H1 (cell line): Measurements from ENCODE around the gene LY6G6D. TPM values are rescaled to one million over a fixed set of nuclear protein-coding genes. Genes with fewer than 3 reads are reported as not detected.

Source experiments
- CBX5 ChIP-seq: fragments of 300-800, 300-1000 bp; sonication (generic); IDR thresholded peaks from 2 replicates; pipeline ENCODE4 v1.7.1; 2016; ENCODE audit warnings: antibody characterized with exemption, low read length, low read depth
- EZH2 ChIP-seq: fragments of 200-600 bp; sonication (generic); IDR thresholded peaks from 2 replicates; pipeline ENCODE4 v1.7.1; 2012; ENCODE audit warnings: low read depth, mild to moderate bottlenecking, moderate library complexity, low read length, inconsistent platforms; ENCODE audit not compliant: severe bottlenecking
- JUN ChIP-seq: IDR thresholded peaks from 2 replicates; pipeline ENCODE4 v1.6.1; 2011; ENCODE audit warnings: low read depth, mild to moderate bottlenecking, improper control_type of control experiment, low read length
- JUND ChIP-seq: IDR thresholded peaks from 2 replicates; pipeline ENCODE4 v1.6.1; 2011; ENCODE audit warnings: mild to moderate bottlenecking, improper control_type of control experiment, low read length
- NRF1 ChIP-seq: IDR thresholded peaks from 2 replicates; pipeline ENCODE4 v1.6.1; 2011; ENCODE audit warnings: mild to moderate bottlenecking, low read depth, low read length, improper control_type of control experiment
- PHF8 ChIP-seq: fragments of 200-600 bp; sonication (generic); conservative IDR thresholded peaks from 2 replicates; pipeline ENCODE4 v1.7.1; 2012; ENCODE audit warnings: low read depth, mild to moderate bottlenecking, inconsistent platforms, low read length, moderate library complexity
- POLR2AphosphoS5 ChIP-seq: IDR thresholded peaks from 2 replicates; pipeline ENCODE4 v1.6.1; 2011; ENCODE audit warnings: low read depth, low read length
- YY1 ChIP-seq: IDR thresholded peaks from 2 replicates; pipeline ENCODE4 v1.6.1; 2011; ENCODE audit warnings: low read depth, mild to moderate bottlenecking, low read length
- polyA plus RNA-seq, 7 experiments: library from polyadenylated mRNA; depleted of rRNA in 3 of 7; stranded (reverse) in 5 of 7; unstranded in 2 of 7; fragments of >200 nt in 5 of 7; fragments of 200-250 nt in 2 of 7; gene quantifications; 1 replicate in 5 of 7; 2 replicates in 1 of 7; 4 replicates in 1 of 7; pipeline versions ENCODE4 v1.2.1 to v1.2.3, GENCODE V29; 2011 to 2013; ENCODE audit warnings: missing spikeins in 2 of 7, mixed read lengths in 2 of 7
- total RNA-seq: library from RNA; stranded (reverse); fragmentation: NEBNext Ultra II Directional; extraction: Animal tissue kit (Norgen Biotek cat#: 25700); gene quantifications from 2 replicates; pipeline ENCODE4 v1.2.1, GENCODE V29; 2021
- TF ChIP-seq, protein P1 (sequence below): IDR thresholded peaks from 2 replicates; pipeline ENCODE4 v1.6.1; 2011; ENCODE audit warnings: low read length, improper control_type of control experiment

The LY6G6D gene
- total and polyA plus RNA-seq, 2 of the 8 experiments (the other 6 are each of a cell fraction or from before 2014, with no cell fraction given) = 1.8 TPM; not detected in 1

DNA sequence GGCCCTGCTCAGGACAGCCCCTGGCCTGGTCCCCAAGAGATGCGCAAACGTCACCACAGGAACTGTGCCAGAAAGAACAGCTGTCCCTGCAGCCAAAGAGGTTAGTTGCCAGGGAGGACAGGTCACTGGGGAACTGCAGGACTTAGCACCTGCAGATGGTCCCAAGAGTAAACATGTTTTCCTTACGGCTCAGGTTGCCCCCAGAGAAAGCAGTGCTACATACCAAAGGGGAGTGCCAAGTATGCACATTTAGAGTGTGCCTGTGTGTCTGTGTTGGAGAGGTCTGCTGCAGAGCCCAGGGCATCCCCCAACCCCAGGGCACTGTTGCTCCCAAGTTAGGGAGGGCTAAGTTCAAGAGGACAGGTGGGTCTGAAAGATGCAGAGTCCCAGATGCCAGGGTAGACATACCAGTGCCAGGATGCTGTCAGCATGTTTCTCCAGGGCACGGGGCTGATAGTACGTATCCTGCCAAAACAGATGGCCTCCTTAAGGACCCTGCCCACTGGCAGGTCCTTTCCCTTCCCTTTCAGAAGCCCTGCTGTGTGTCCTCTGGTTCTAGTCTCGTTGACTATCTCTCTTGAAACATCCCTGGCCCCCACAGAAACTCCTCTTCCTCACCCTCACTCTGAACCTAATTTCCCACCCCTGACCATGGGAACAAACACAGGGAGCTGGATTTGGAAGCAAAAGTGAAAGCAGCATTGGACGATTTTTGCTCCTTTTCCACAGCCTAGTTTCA is 13.3 kb upstream of the LY6G6D start (continued):
- TF ChIP-seq, protein P1, sequence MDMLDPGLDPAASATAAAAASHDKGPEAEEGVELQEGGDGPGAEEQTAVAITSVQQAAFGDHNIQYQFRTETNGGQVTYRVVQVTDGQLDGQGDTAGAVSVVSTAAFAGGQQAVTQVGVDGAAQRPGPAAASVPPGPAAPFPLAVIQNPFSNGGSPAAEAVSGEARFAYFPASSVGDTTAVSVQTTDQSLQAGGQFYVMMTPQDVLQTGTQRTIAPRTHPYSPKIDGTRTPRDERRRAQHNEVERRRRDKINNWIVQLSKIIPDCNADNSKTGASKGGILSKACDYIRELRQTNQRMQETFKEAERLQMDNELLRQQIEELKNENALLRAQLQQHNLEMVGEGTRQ = no peak
- TF ChIP-seq YY1 (no peak), JUN (no peak), PHF8 (no peak), NRF1 (no peak), CBX5 (no peak), POLR2AphosphoS5 (no peak), EZH2 (no peak), JUND (no peak)
